IMR-90 (cell line): ENCODE measurements around the gene RNF19B. TPM values are rescaled to one million over a fixed set of nuclear protein-coding genes. Genes with fewer than 3 reads are reported as not detected.

Experiments
- ATAC-seq: fragments of 200-7000 bp; cut with Tn5 transposase; 2 replicates; pipeline ENCODE4 v1.9.1; 2020; ENCODE audit warnings: low read depth, mild to moderate bottlenecking, moderate library complexity
- BruUV-seq: library from RNA; stranded (reverse); fragments of 400-500 nt; replicated peaks from 2 replicates; lab custom pipeline; 2021; lab: Mats Ljungman, UMichigan
- CTCF ChIA-PET: fragments of 300-600 bp; formaldehyde crosslinking; extraction: SDS; loops from one replicate; lab custom pipeline; 2021; ENCODE audit warnings: antibody characterized with exemption; lab: Yijun Ruan, JAX
- POLR2A ChIA-PET: fragments of 300-600 bp; sonication (Branson Sonifier 250); formaldehyde crosslinking; loops from one replicate; lab custom pipeline; 2022; ENCODE audit warnings: antibody characterized with exemption; ENCODE audit not compliant: unreplicated experiment; lab: Charles Lee
- DNase-seq: peaks from one replicate; pipeline ENCODE4 v3.0.0; 2013
- H2AFZ ChIP-seq: replicated peaks from 2 replicates; pipeline ENCODE3; 2013; ENCODE audit warnings: low read length, mild to moderate bottlenecking; ENCODE audit not compliant: poor library complexity
- H2AK5ac ChIP-seq: 2 replicates; pipeline ENCODE4 v1.6.1; 2013; ENCODE audit warnings: low read depth, low read length, inconsistent platforms
- H2AK9ac ChIP-seq: replicated peaks from 2 replicates; pipeline ENCODE3; 2013; ENCODE audit warnings: mild to moderate bottlenecking, low read depth, low read length, moderate library complexity; ENCODE audit not compliant: poor library complexity
- H2BK120ac ChIP-seq: 2 replicates; pipeline ENCODE4 v1.6.1; 2013; ENCODE audit warnings: low read depth, low read length, inconsistent platforms
- H2BK15ac ChIP-seq: 3 replicates; pipeline ENCODE4 v1.6.1; 2013; ENCODE audit warnings: low read depth, low read length, inconsistent platforms
- H2BK20ac ChIP-seq: 2 replicates; pipeline ENCODE4 v1.6.1; 2013; ENCODE audit warnings: low read depth, mild to moderate bottlenecking, inconsistent platforms, low read length, moderate library complexity
- H2BK5ac ChIP-seq: 2 replicates; pipeline ENCODE4 v1.6.1; 2013; ENCODE audit warnings: mild to moderate bottlenecking, low read depth, low read length, inconsistent platforms; ENCODE audit not compliant: poor library complexity, severe bottlenecking
- H3K14ac ChIP-seq: replicated peaks from 2 replicates; pipeline ENCODE4 v1.6.1; 2013; ENCODE audit warnings: low read depth, low read length, inconsistent platforms
- H3K18ac ChIP-seq: 2 replicates; pipeline ENCODE4 v1.6.1; 2013; ENCODE audit warnings: low read depth, low read length, control low read depth
- H3K23ac ChIP-seq: 2 replicates; pipeline ENCODE4 v1.6.1; 2013; ENCODE audit warnings: low read depth, low read length, inconsistent platforms
- H3K27ac ChIP-seq: 2 replicates; pipeline ENCODE4 v1.5.1; 2013; ENCODE audit warnings: mild to moderate bottlenecking, control low read depth, low read length; ENCODE audit not compliant: insufficient read depth
- H3K27me3 ChIP-seq: 2 replicates; pipeline ENCODE4 v1.6.1; 2013; ENCODE audit warnings: low read length; ENCODE audit not compliant: control insufficient read depth, insufficient read depth
- H3K36me3 ChIP-seq: 2 replicates; pipeline ENCODE4 v1.6.1; 2013; ENCODE audit warnings: low read length, mixed read lengths; ENCODE audit not compliant: control insufficient read depth, insufficient read depth
- H3K4ac ChIP-seq: 2 replicates; pipeline ENCODE4 v1.6.1; 2013; ENCODE audit warnings: low read depth, low read length, inconsistent platforms
- H3K4me1 ChIP-seq: 2 replicates; pipeline ENCODE4 v1.6.1; 2013; ENCODE audit warnings: low read length, mixed read lengths; ENCODE audit not compliant: control insufficient read depth, insufficient read depth
- H3K4me2 ChIP-seq: 2 replicates; pipeline ENCODE4 v1.6.1; 2013; ENCODE audit warnings: low read depth, mild to moderate bottlenecking, control low read depth, low read length, moderate library complexity
- H3K4me3 ChIP-seq: 2 replicates; pipeline ENCODE4 v1.5.1; 2013; ENCODE audit warnings: low read depth, mild to moderate bottlenecking, control low read depth, low read length, moderate library complexity; ENCODE audit not compliant: insufficient read depth
- H3K56ac ChIP-seq: 2 replicates; pipeline ENCODE4 v1.6.1; 2013; ENCODE audit warnings: low read length, inconsistent platforms; ENCODE audit not compliant: insufficient read depth; ENCODE audit errors: extremely low read depth
- H3K79me1 ChIP-seq, 2 experiments: 2 replicates each; pipeline ENCODE4 v1.6.1; 2013; ENCODE audit warnings: low read length in 2 of 2, inconsistent platforms in 1 of 2, low read depth in 1 of 2
- H3K9ac ChIP-seq: 2 replicates; pipeline ENCODE4 v1.6.1; 2013; ENCODE audit warnings: low read depth, low read length, control low read depth
- H3K9me1 ChIP-seq: 2 replicates; pipeline ENCODE4 v1.6.1; 2013; ENCODE audit warnings: low read length, inconsistent platforms; ENCODE audit not compliant: insufficient read depth
- H3K9me3 ChIP-seq: 2 replicates; pipeline ENCODE4 v1.6.1; 2013; ENCODE audit warnings: low read length; ENCODE audit not compliant: control insufficient read depth, insufficient read depth
- H4K20me1 ChIP-seq: 2 replicates; pipeline ENCODE4 v1.6.1; 2013; ENCODE audit warnings: low read length, inconsistent platforms; ENCODE audit not compliant: insufficient read depth
- H4K5ac ChIP-seq: 2 replicates; pipeline ENCODE4 v1.6.1; 2013; ENCODE audit warnings: mild to moderate bottlenecking, low read depth, low read length, control low read depth
- H4K8ac ChIP-seq, 2 experiments: 2 replicates each; pipeline ENCODE4 v1.6.1; 2013; ENCODE audit warnings: low read depth in 2 of 2, low read length in 2 of 2, control low read depth in 1 of 2, inconsistent platforms in 1 of 2
- H4K91ac ChIP-seq: 2 replicates; pipeline ENCODE4 v1.6.1; 2013; ENCODE audit warnings: low read depth, low read length, inconsistent platforms; ENCODE audit not compliant: insufficient read depth
- BHLHE40 ChIP-seq: fragments of 150-350 bp; IDR thresholded peaks from 2 replicates; pipeline ENCODE4 v1.6.1; 2016; ENCODE audit warnings: mild to moderate bottlenecking, low read depth, low read length
- CEBPB ChIP-seq: IDR thresholded peaks from 2 replicates; pipeline ENCODE4 v1.6.1; 2012; ENCODE audit warnings: low read depth, low read length, improper control_type of control experiment
- CHD1 ChIP-seq: IDR thresholded peaks from 2 replicates; pipeline ENCODE4 v1.6.1; 2012; ENCODE audit warnings: low read depth, low read length, improper control_type of control experiment
- CTCF ChIP-seq: conservative IDR thresholded peaks from 2 replicates; pipeline ENCODE4 v1.5.1; 2012; ENCODE audit warnings: mild to moderate bottlenecking, low read depth, low read length, improper control_type of control experiment
- ELK1 ChIP-seq: fragments of 150-350 bp; IDR thresholded peaks from 2 replicates; pipeline ENCODE4 v1.6.1; 2016; ENCODE audit warnings: low read depth, mild to moderate bottlenecking, low read length, moderate library complexity, borderline replicate concordance
- MAFK ChIP-seq: IDR thresholded peaks from 2 replicates; pipeline ENCODE4 v1.6.1; 2012; ENCODE audit warnings: low read depth, low read length, improper control_type of control experiment
- MAZ ChIP-seq: IDR thresholded peaks from 2 replicates; pipeline ENCODE4 v1.6.1; 2012; ENCODE audit warnings: low read depth, mild to moderate bottlenecking, low read length, improper control_type of control experiment, moderate library complexity, borderline replicate concordance
- NFE2L2 ChIP-seq: fragments of 150-350 bp; IDR thresholded peaks from 2 replicates; pipeline ENCODE4 v1.6.1; 2016; ENCODE audit warnings: low read depth, mild to moderate bottlenecking, low read length
- POLR2A ChIP-seq: IDR thresholded peaks from 2 replicates; pipeline ENCODE4 v1.6.1; 2012; ENCODE audit warnings: mild to moderate bottlenecking, low read depth, low read length
- RAD21 ChIP-seq: IDR thresholded peaks from 2 replicates; pipeline ENCODE4 v1.6.1; 2012; ENCODE audit warnings: low read length, improper control_type of control experiment
- RCOR1 ChIP-seq: IDR thresholded peaks from 2 replicates; pipeline ENCODE4 v1.6.1; 2012; ENCODE audit warnings: mild to moderate bottlenecking, low read length, improper control_type of control experiment; ENCODE audit not compliant: insufficient replicate concordance
- RFX5 ChIP-seq: IDR thresholded peaks from 2 replicates; pipeline ENCODE4 v1.8.0; 2012; ENCODE audit warnings: low read depth, mild to moderate bottlenecking, low read length, moderate library complexity
- SMC3 ChIP-seq: fragments of 150-350 bp; IDR thresholded peaks from 2 replicates; pipeline ENCODE4 v1.6.1; 2016; ENCODE audit warnings: low read depth, mild to moderate bottlenecking, antibody characterized with exemption, low read length, moderate library complexity
- USF2 ChIP-seq: fragments of 150-350 bp; IDR thresholded peaks from 2 replicates; pipeline ENCODE4 v1.6.1; 2017; ENCODE audit warnings: mild to moderate bottlenecking, antibody characterized with exemption, low read length, low read depth
- WGBS, 2 experiments: methylation state at CpG; one replicate each; pipeline versions ENCODE4 v1.1.5 to v1.1.7; 2013; ENCODE audit warnings: missing lambda C conversion rate in 2 of 2; ENCODE audit not compliant: insufficient read length in 1 of 2; ENCODE audit errors: extremely low coverage in 2 of 2; 5-methylcytosine and 5-hydroxymethylcytosine counted together
- dilution Hi-C: fragments of 300-500 bp; cut with HindIII; formaldehyde crosslinking; loops from one replicate; pipeline ENCODE4 v1.14.3; 2018; ENCODE audit warnings: low sequenced_read_pairs; ENCODE audit not compliant: unreplicated experiment
- in situ Hi-C: fragments of 300-500 bp; cut with MboI; formaldehyde crosslinking; loops from 3 replicates; pipeline ENCODE4 v1.14.3; 2019; ENCODE audit warnings: low sequenced_read_pairs, inconsistent platforms, mixed read lengths
- intact Hi-C: fragments of 100-400 bp; cut with micrococcal nuclease; formaldehyde crosslinking; loops from 2 replicates; pipeline ENCODE4 v1.10.0; 2022
- polyA plus RNA-seq, 3 experiments: library from polyadenylated mRNA; depleted of rRNA; stranded (reverse); fragments of >200 nt; gene quantifications; 2 replicates each; pipeline ENCODE4 v1.2.3, GENCODE V29; 2012; ENCODE audit warnings: low replicate concordance in 1 of 3
- total RNA-seq: library from RNA; depleted of rRNA; stranded (reverse); fragments of >200 nt; gene quantifications from 2 replicates; pipeline ENCODE4 v1.2.3, GENCODE V29; 2012

RNF19B gene
- total and polyA plus RNA-seq, 2 of the 4 experiments (the other 2 are of a cell fraction): 10.0 to 11.6 TPM

GRCh38 chr1:32929366-32929765, 35.2 kb downstream of the RNF19B start:
- dilution Hi-C loops: no loop called here
- Histone ChIP-seq H3K4me2 (no peak overlapping the region), H3K4ac (no peak overlapping the region), H3K9me1 (no peaks in the 10 kb centered on the region), H2BK20ac (no peak overlapping the region), H3K9ac (no peak overlapping the region), H3K14ac (no peak overlapping the region), H3K27ac (no peak overlapping the region), H3K23ac (no peak overlapping the region), H2BK5ac (no peak overlapping the region), H3K4me3 (no peak overlapping the region), H3K18ac (no peak overlapping the region), H4K20me1 (no peaks in the 10 kb centered on the region), H3K27me3 (peaks cover 2% of the 10 kb centered on the region), H2BK15ac (no peak overlapping the region), H3K9me3 (no peaks in the 10 kb centered on the region), H3K4me1 (0 out of 2 replicates have a peak, but pooled peaks cover 2% of the 10 kb centered on the region), H4K5ac (no peak overlapping the region), H2AK9ac (no peak overlapping the region), H3K36me3 (no peaks in the 10 kb centered on the region), H2AK5ac (no peak overlapping the region), H4K91ac (no peak overlapping the region), H4K8ac (no peak overlapping the region), H3K79me1 (no peaks in the 10 kb centered on the region), H2AFZ (no peak overlapping the region), H3K56ac (no peak overlapping the region), H2BK120ac (no peak overlapping the region)
- intact Hi-C loops: no loop called here
- in situ Hi-C loops: no loop called here
- BruUV-seq: no TSS peak
- WGBS, 2 experiments: 0% methylated on average over 1 of the region's 2 CpGs; no CpG with 5 or more reads in 1 of the 2 experiments
- ATAC-seq (no peak), DNase-seq (no peak)
- CTCF ChIA-PET: no interaction called here
- POLR2A ChIA-PET: no interaction called here
- TF ChIP-seq CHD1: no peak
- TF ChIP-seq CEBPB: no peak
- TF ChIP-seq USF2: no peak
- TF ChIP-seq BHLHE40: no peak
- TF ChIP-seq RCOR1: no peak
- no peak for TF ChIP-seq POLR2A
- no peak for TF ChIP-seq MAZ
- TF ChIP-seq SMC3: no peak
- no peak for TF ChIP-seq RFX5
- TF ChIP-seq ELK1: no peak
- TF ChIP-seq RAD21: no peak
- no peak for TF ChIP-seq MAFK
- no peak for TF ChIP-seq NFE2L2
- TF ChIP-seq CTCF: no peak
